Stimulated activated naive B cell treated with anti-CD40 and anti-IgM and Interleukin-4, amounts not matched to agents 10 μg/mL and 1 μg/mL and 100 μg/mL, for 72 hours (primary cell): ENCODE measurements around the gene EIF2B2.

Experiments used
- ATAC-seq, 2 donors: fragments of 150-1000 bp; cut with Tn5 transposase; replicated peaks; 2 replicates each; pipeline ENCODE4 v1.10.0; 2021; ENCODE audit warnings: moderate library complexity in 1 of 2
- DNase-seq: peaks from one replicate; pipeline ENCODE4 v3.0.0; 2021
- H3K27ac Mint-ChIP-seq: one replicate; pipeline ENCODE4 v1.8.0; 2022; ENCODE audit warnings: mild to moderate bottlenecking, mixed read lengths
- H3K27me3 Mint-ChIP-seq, 2 donors: one replicate each; pipeline ENCODE4 v1.8.0; 2022; ENCODE audit warnings: mixed read lengths in 2 of 2
- H3K36me3 Mint-ChIP-seq, 2 donors: one replicate each; pipeline ENCODE4 v1.8.0; 2022; ENCODE audit warnings: mixed read lengths in 2 of 2, mild to moderate bottlenecking in 1 of 2
- H3K4me1 Mint-ChIP-seq, 2 donors: one replicate each; pipeline ENCODE4 v1.8.0; 2022; ENCODE audit warnings: mixed read lengths in 2 of 2, mild to moderate bottlenecking in 1 of 2
- H3K4me3 Mint-ChIP-seq, 2 donors: one replicate each; pipeline ENCODE4 v1.8.0; 2022; ENCODE audit warnings: mild to moderate bottlenecking in 2 of 2, mixed read lengths in 2 of 2, moderate library complexity in 1 of 2
- H3K9me3 Mint-ChIP-seq, 2 donors: one replicate each; pipeline ENCODE4 v1.8.0; 2022; ENCODE audit warnings: mixed read lengths in 2 of 2, mild to moderate bottlenecking in 1 of 2

Gene EIF2B2

DNA sequence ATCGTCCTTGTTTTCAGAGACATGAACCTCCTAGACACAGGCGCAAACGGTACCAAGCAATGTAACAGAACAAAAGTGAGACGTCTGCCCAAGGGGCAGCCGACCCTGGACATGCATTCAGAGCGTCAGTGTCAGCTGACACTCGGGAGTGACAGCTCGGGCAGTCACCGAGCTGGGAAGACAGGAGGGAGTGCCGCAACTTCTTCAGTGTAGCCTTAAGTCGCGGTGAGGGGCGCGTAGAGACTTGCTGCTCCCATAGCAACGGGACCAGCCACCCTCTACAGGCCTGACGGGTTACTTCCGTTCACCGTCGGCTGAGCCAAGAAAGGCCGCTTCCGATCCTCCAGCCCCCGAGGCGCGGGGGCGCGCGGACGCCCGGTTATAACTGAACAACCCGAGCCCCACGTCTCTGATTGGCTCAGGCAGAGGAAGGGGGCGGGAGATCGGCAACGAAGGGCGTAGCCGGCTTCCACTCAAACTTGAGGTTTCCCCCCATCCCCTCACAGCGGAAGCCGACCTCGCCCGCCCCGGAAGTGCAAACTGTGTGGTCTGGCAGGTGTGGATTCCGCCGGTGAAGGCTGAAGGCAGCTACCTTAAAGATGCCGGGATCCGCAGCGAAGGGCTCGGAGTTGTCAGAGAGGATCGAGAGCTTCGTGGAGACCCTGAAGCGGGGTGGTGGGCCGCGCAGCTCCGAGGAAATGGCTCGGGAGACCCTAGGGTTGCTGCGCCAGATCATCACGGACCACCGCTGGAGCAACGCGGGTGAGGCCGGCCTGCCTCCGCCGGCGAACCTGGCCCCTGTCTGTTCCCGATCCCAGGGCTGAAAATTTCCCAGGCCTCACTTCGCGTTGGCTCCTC lies at the start of gene EIF2B2:
Gene EIF2B2, plus strand, starts transcription at position 530 of the 858 bp plus-strand sequence. Its CDS starts 70 bp downstream, at position 600.
- Mint-ChIP-seq H3K4me1 (peaks cover 14 to 34% of the 10 kb centered on the region in 2 donors), H3K4me3 (peak within 1 kb of the TSS; percentile 97 to 99), H3K36me3 (peaks cover 20 to 33% of the 10 kb centered on the region in 2 donors), H3K27ac (peak within 1 kb of the TSS; percentile 98), H3K27me3 (no peaks in the 10 kb centered on the region), H3K9me3 (no peaks in the 10 kb centered on the region)
- ATAC-seq = peak; percentile 97 to 98
- peak; percentile 99 for DNase-seq

DNA sequence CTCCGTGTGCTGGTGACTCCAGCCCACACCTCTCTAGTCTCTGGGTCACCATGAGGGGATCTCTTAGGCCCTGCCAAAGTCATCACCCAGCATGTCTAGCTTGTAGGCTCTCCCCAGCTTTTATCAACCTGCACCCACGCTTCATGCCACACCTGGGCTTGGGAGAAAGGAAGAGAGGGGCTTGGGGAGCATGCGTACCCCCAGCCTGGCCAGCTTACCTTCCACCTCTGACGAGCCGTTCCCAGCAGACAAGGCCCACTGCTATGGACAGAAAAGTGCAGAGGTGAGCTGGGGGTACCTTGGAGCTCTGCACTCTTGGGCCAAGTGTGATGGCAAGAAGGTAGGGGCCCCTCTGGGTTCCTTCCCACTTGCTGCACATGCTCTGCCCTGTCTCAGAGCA lies 49.0 kb upstream of the EIF2B2 start:
- Mint-ChIP-seq H3K9me3 (no peaks in the 10 kb centered on the region), H3K36me3 (no peaks in the 10 kb centered on the region)
- ATAC-seq = no peak

DNA sequence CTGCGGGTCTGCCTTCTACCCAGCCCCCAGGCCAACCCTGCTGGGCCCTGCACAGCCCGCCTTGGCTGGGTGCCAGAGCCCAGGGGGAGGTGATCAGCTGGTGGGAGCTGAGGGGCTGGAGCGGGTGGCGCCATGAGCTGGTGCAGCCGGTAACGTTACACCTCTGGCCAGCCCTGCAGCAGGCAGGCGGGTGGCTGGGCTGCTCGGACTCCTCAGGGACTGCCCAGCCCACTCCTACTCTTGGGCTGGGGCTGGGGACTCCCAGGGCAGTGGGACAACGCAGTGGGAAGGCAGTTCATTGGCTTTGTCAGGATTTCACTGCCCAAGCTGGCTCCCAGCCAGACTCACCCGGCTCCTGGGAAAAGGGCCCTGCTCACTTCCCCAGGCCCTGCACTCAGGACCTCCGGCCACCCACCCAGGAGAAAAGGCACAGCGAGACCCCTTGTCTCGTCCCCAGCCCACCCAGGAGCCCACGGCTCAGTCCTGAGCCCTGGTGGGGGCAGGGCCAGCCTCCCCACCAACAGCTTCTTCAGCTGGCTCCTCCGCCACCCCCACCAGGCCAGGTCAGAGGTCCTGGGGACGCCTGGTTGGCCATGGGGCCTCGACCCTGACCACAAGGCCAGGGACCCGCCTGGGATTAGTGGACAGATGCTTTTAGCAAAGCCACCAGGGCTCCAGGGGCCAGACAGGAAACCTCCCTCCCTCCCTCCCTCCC lies 48.3 kb upstream of the EIF2B2 start:
- H3K27me3 Mint-ChIP-seq = peaks cover 23 to 42% of the 10 kb centered on the region in 2 donors
- no peak overlapping the region for H3K27ac Mint-ChIP-seq
- H3K36me3 Mint-ChIP-seq = no peaks in the 10 kb centered on the region
- no peak overlapping the region for H3K4me3 Mint-ChIP-seq
- H3K4me1 Mint-ChIP-seq = peaks cover 0 to 5% of the 10 kb centered on the region in 2 donors
- no peak for ATAC-seq
- no peak for DNase-seq
- no peaks in the 10 kb centered on the region for H3K9me3 Mint-ChIP-seq

More for the DNA sequence above, 49.0 kb upstream of the EIF2B2 start:
- Mint-ChIP-seq H3K27me3 (peaks cover 25 to 42% of the 10 kb centered on the region in 2 donors), H3K4me3 (no peak overlapping the region), H3K4me1 (peaks cover 0 to 5% of the 10 kb centered on the region in 2 donors), H3K27ac (no peak overlapping the region)
- DNase-seq = no peak

DNA sequence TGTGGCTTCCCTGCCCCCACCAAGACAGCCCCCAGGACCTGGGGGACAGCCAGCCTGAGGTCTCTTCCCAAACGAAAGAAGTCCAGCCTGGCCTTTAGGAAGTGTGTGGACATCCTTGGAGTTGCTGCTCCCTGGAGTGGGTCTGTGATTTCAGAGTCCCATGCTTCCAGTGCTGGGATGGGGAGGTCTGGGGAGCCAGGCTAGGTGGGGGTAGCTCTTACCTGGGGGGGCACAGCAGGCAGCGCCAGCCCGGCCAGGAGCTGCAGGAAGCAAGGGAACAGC lies 47.8 kb upstream of the EIF2B2 start:
- H3K4me3 Mint-ChIP-seq = peak overlapping the region; percentile 55 to 74
- peaks cover 22 to 40% of the 10 kb centered on the region in 2 donors for H3K27me3 Mint-ChIP-seq
- DNase-seq (no peak), ATAC-seq (no peak)
- H3K36me3 Mint-ChIP-seq = no peaks in the 10 kb centered on the region
- no peaks in the 10 kb centered on the region for H3K9me3 Mint-ChIP-seq
- H3K4me1 Mint-ChIP-seq = peaks cover 2 to 5% of the 10 kb centered on the region in 2 donors
- H3K27ac Mint-ChIP-seq = no peak overlapping the region

DNA sequence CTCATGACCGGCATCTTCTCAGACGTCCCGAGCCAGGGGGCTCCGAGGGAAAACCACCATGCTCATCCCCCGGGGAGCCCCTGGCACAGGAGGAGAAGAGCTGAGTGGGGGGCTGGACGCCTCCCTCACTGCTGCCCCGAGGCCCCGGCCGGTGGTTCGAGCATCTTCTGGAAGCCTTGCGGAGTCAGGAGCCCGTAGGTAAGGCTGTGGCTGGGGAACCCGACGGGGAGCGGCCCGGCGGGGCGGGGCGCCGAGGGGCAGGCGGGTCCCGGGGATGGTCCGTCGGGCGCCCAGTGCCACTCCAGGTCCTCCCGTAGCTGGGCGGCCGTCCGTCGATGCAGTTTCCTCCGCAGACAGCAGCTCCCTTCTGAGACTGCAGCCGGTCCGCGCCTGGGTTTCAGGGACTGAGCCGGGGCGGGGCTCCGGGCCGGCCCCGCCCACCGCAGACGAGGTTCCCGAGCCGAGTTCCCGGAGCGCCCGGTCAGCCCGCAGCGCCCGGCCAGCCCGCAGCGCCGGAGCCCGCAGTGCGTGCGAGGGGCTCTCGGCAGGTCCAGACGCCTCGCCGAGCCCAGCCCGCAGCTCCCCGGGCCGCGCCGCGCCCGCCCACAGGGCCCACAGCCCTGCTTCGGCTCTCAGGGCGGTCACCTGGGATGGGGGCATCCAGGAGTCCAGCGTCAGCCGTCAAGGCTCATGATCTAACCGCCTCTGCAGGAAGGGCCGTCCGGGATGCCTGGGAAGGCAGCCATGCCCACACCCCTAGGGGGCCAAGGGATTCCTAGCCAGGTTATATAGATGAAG lies 47.3 kb upstream of the EIF2B2 start, which contains the start of gene PGF:
Gene PGF, minus strand, starts transcription at position 369 of the 798 bp plus-strand sequence. Its CDS starts 355 bp downstream, at position 14.
- ATAC-seq (peak; percentile 69 to 72), DNase-seq (no peak)
- no peak within 1 kb of the TSS for H3K27ac Mint-ChIP-seq
- peak within 1 kb of the TSS; percentile 55 to 74 for H3K4me3 Mint-ChIP-seq
- H3K36me3 Mint-ChIP-seq = no peaks in the 10 kb centered on the region
- H3K27me3 Mint-ChIP-seq = peaks cover 17 to 35% of the 10 kb centered on the region in 2 donors
- peaks cover 2 to 5% of the 10 kb centered on the region in 2 donors for H3K4me1 Mint-ChIP-seq
- H3K9me3 Mint-ChIP-seq = no peaks in the 10 kb centered on the region

DNA sequence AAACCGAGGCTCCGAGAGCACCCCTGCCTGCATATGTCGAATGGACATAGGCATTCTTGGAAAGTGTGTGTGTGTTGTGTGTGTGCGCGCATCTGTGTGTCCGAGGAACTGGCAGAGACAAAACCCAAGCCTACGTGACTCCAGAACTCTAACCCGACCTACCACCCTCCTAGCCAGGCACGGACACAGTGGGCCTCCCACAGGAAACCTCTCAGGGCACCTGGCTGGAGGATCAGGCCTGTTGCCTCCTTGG lies 46.8 kb upstream of the EIF2B2 start:
- Mint-ChIP-seq H3K27ac (no peak overlapping the region), H3K9me3 (no peaks in the 10 kb centered on the region), H3K4me3 (peak overlapping the region in 1 of 2 donors; percentile 40), H3K36me3 (no peaks in the 10 kb centered on the region), H3K4me1 (peaks cover 2 to 5% of the 10 kb centered on the region in 2 donors), H3K27me3 (peaks cover 17 to 31% of the 10 kb centered on the region in 2 donors)
- no peak for ATAC-seq
- DNase-seq = no peak

DNA sequence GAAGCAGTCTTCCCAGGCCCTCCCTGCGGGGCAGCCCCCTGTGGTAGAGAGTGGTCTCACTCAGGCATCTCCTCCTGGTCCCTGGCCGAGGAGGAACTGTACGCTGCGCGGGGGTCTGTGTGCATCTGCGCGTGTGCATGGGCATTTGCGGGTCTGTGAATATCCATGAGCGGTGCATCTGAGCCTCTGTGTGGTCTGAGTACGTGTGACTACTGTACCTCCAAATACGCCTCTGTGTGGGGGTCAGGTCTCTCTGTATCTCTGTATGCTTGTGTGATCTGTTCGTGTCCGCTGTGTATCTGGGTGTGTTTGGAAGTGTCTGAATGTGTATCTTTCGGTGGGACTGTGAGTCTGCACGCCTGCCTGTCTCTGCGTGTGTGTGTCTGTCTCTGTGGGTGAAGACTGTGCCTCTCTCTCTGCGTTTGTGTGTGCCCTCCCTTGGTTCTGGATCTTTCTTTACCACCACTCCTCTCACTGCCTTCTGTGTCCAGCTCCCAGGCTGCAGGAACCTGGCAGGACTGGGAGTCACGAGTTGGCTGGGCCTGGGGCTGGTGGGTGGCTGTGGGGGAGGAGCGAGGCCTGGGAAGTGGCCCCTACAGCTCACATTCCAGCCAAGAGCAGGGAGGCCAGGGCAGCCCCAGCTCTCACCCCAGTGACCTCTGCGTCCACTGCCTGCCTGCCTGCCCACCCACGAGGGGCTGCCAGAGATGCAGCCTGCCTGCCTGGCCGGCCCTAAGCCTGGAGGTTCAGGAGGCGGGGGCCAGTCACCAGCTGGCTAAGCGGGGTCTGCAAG lies 46.2 kb upstream of the EIF2B2 start:
- ATAC-seq (no peak), DNase-seq (no peak)
- Mint-ChIP-seq H3K4me1 (peaks cover 2 to 5% of the 10 kb centered on the region in 2 donors), H3K27ac (no peak overlapping the region), H3K4me3 (peak overlapping the region; percentile 26 to 40), H3K27me3 (peaks cover 17 to 26% of the 10 kb centered on the region in 2 donors), H3K36me3 (no peaks in the 10 kb centered on the region), H3K9me3 (no peaks in the 10 kb centered on the region)

DNA sequence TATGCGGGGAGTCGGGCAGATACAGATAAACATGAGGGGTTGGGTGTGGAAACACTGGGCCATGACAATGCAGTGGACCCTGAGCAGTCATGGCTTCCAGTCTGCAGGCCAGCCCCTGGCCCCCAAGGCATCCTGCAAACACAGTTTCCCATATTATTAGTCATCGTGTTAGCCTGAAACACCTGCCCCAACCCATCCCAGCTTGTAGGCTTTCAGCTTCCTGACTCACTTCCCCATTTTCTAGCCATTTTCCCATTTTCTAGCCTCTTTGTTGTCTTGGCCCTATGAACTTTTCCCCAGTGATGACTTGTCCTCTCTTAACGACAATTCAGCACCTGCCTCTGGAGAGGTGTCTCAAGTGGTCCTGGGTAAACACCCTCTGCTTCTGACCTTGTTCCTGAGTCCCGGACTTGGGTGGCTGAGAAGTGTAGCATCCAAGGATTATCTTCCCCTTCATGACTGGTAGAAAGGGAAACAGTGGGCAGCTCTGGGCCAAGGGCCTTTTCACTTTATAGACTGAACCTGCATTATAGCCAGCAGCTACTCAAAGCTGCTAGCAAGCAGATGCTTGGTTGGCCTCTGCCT lies 43.0 kb upstream of the EIF2B2 start:
- Mint-ChIP-seq H3K9me3 (no peaks in the 10 kb centered on the region), H3K4me3 (no peak overlapping the region), H3K4me1 (peaks cover 22 to 26% of the 10 kb centered on the region in 2 donors), H3K36me3 (peaks cover 0 to 1% of the 10 kb centered on the region in 2 donors), H3K27ac (no peak overlapping the region), H3K27me3 (peaks cover 6 to 12% of the 10 kb centered on the region in 2 donors)
- DNase-seq (no peak), ATAC-seq (no peak)

DNA sequence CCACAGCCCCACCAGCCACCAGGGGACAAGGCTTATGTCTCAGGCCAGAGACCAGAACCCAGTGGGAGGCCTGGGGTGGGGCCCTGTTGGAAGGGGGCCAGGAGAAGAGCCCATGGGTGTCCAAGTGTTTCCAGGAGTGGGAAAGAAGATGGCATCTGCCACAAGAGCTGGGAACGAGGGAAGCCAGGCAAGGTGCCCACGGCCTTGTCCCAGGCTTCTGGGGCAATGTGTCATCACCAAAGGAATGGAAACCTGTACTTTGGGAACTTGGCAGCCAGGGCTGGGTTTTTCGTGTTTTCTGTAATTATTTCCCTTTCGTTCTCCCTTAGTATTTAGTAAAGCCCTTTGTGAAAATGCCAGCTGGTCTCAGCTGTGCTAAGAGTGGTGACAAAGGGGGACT lies 42.0 kb upstream of the EIF2B2 start:
- H3K9me3 Mint-ChIP-seq = no peaks in the 10 kb centered on the region
- peaks cover 22 to 25% of the 10 kb centered on the region in 2 donors for H3K4me1 Mint-ChIP-seq
- no peak overlapping the region for H3K27ac Mint-ChIP-seq
- peaks cover 0 to 1% of the 10 kb centered on the region in 2 donors for H3K36me3 Mint-ChIP-seq
- H3K4me3 Mint-ChIP-seq = no peak overlapping the region
- DNase-seq = no peak
- no peak for ATAC-seq
- H3K27me3 Mint-ChIP-seq = peaks cover 6 to 12% of the 10 kb centered on the region in 2 donors

DNA sequence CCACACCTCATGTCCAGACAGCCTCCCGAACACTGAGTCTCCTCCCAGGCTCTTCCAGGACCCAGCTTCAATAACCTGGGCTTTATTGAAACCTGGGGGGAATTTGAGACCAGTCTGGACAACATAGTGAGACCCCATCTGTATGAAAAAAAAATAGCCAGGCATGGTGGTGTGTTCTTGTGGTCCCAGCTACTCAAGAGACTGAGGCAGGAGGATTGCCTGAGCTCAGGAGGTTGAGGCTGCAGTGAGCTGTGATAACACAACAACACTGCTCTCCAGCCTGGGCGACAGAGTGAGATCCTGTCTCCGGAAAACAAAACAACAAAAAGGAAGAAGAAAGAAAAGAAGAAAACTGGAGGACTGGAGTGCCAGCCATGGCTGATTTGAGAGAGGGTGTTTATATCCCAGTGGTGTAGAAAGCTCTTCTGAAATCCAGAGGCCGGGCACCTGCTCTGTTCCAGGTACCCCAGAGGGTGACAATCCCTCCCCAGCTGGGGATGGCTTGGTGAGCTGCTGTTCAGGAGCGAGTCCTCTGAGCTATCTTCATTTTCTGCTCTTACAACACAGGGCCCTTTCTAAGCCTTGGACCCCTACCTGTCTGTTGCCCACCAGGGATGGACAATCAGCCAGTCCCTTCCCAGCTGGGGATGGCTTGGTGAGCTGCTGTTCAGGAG lies 41.3 kb upstream of the EIF2B2 start:
- Mint-ChIP-seq H3K27me3 (peaks cover 4 to 9% of the 10 kb centered on the region in 2 donors), H3K4me1 (peaks cover 22 to 25% of the 10 kb centered on the region in 2 donors), H3K4me3 (no peak overlapping the region), H3K27ac (no peak overlapping the region), H3K36me3 (peaks cover 0 to 1% of the 10 kb centered on the region in 2 donors), H3K9me3 (no peaks in the 10 kb centered on the region)
- ATAC-seq (no peak), DNase-seq (no peak)

DNA sequence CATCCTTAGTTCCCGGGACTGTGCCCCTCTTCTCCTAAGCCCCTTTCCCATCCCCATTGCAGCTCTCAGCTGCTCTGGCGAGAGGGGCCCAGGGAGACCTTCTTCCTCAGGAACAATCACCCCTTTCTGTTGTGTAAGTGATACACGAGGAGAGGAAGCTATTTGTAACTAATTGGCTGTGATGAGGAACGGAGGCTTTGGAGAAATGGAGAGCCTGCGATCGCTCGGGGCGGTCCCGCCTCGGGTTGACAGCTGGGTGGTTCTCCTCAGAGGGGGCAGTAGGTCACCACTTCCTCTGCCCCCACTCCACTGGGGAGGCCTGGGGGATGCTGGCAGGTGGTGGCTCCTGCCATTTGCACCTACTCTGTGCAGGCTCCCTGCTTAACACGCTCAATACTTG lies 40.7 kb upstream of the EIF2B2 start:
- H3K4me3 Mint-ChIP-seq = peak overlapping the region; percentile 5 to 23
- DNase-seq (no peak), ATAC-seq (no peak)
- H3K4me1 Mint-ChIP-seq = peaks cover 22 to 25% of the 10 kb centered on the region in 2 donors
- H3K36me3 Mint-ChIP-seq = peaks cover 0 to 1% of the 10 kb centered on the region in 2 donors
- H3K27me3 Mint-ChIP-seq = peaks cover 0 to 2% of the 10 kb centered on the region in 2 donors
- no peaks in the 10 kb centered on the region for H3K9me3 Mint-ChIP-seq
- peak overlapping the region; percentile 85 for H3K27ac Mint-ChIP-seq

DNA sequence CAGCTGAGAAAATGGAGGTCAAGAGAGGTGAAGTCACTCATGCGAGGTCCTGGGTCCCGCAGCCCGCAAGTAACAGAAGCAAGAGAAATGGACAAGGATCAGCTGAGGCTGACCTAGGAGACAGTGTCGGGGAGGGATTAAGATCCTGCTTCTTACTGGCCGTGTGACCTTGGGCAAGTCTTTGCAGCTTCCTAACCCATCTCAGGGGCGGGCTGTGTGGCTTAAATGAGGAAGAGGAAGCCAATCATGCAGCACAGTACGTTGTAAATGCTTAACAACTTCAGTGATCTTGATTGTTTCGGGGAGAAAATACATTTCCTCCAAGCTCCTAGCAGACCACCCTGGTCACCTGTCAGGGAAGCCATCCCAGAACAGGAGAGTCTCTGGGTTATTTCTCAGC lies 40.2 kb upstream of the EIF2B2 start:
- H3K4me1 Mint-ChIP-seq = peaks cover 22 to 25% of the 10 kb centered on the region in 2 donors
- DNase-seq (no peak), ATAC-seq (peak; percentile 63 to 69)
- H3K36me3 Mint-ChIP-seq = peaks cover 0 to 1% of the 10 kb centered on the region in 2 donors
- no peaks in the 10 kb centered on the region for H3K27me3 Mint-ChIP-seq
- no peak overlapping the region for H3K4me3 Mint-ChIP-seq
- H3K27ac Mint-ChIP-seq = peak overlapping the region; percentile 85
- no peaks in the 10 kb centered on the region for H3K9me3 Mint-ChIP-seq

DNA sequence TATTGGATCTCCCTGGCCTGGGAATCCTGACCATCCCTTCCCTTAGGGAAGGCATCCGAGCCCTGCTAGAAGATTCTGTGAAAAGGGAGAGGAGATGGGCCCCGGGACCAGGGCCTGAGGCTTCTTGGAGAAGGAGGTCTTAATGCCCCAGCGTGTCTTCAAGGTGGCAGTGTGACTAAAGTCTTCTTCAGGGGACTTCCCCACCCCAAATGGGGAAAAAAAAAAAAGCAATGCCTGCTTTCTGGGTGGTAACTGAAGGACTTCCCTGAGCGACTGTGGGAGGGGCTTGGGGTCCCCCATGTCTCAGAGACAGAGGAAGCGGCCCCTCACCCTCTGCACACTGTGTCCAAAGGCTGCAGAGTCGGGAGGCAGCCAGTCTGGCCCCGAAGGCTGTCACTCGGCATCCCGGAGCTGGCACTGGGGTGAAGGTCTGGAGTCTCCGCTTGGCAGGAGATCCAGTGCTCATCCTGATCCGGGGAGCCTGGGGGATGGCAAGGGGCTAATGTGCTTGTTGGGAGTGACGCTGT lies 39.5 kb upstream of the EIF2B2 start:
- peaks cover 0 to 1% of the 10 kb centered on the region in 2 donors for H3K36me3 Mint-ChIP-seq
- H3K27ac Mint-ChIP-seq = peak overlapping the region; percentile 85
- H3K27me3 Mint-ChIP-seq = no peaks in the 10 kb centered on the region
- ATAC-seq = peak; percentile 76 to 82
- H3K9me3 Mint-ChIP-seq = no peaks in the 10 kb centered on the region
- peaks cover 22 to 25% of the 10 kb centered on the region in 2 donors for H3K4me1 Mint-ChIP-seq
- peak overlapping the region in 1 of 2 donors; percentile 14 for H3K4me3 Mint-ChIP-seq
- DNase-seq = no peak
